ENCODE measurements around the gene L3MBTL4. TPM values are rescaled to one million over a fixed set of nuclear protein-coding genes. Genes with fewer than 3 reads are reported as not detected.

The L3MBTL4 gene
- total RNA-seq, 2 experiments from 2014 or later: 0.05 TPM; not detected in 1

Small RNAs within 50 kb of the gene (microRNA-seq; reads per million reads assigned to microRNA genes)
- not detected for gene MIR4317

Measured in activated CD8-positive, alpha-beta memory T cell treated with anti-CD3 and anti-CD28 coated beads, Interleukin-2, amount 10 ng/mL, durations not matched to agents 7 days and 5 days (primary cell).